Type B pancreatic cell (in vitro differentiated cells): Measurements from ENCODE around the gene LPIN2. TPM values are rescaled to one million over a fixed set of nuclear protein-coding genes. Genes with fewer than 3 reads are reported as not detected.

Experiments
- DNase-seq: peaks from one replicate; pipeline ENCODE4 v3.0.0; 2021; ENCODE audit warnings: mixed read lengths; ENCODE audit not compliant: unreplicated experiment; ENCODE audit errors: extremely low spot score
- H3K27ac Mint-ChIP-seq: 2 replicates; pipeline ENCODE4 v1.8.0; 2021; ENCODE audit warnings: mild to moderate bottlenecking, mixed read lengths
- H3K27me3 Mint-ChIP-seq: 2 replicates; pipeline ENCODE4 v1.8.0; 2021; ENCODE audit warnings: mixed read lengths
- H3K36me3 Mint-ChIP-seq: 2 replicates; pipeline ENCODE4 v1.8.0; 2021; ENCODE audit warnings: mixed read lengths
- H3K4me1 Mint-ChIP-seq: one replicate; pipeline ENCODE4 v1.8.0; 2021; ENCODE audit warnings: mixed read lengths; ENCODE audit not compliant: unreplicated experiment
- H3K4me3 Mint-ChIP-seq: 2 replicates; pipeline ENCODE4 v1.8.0; 2021; ENCODE audit warnings: mild to moderate bottlenecking, mixed read lengths
- H3K9me3 Mint-ChIP-seq: 2 replicates; pipeline ENCODE4 v1.8.0; 2021; ENCODE audit warnings: mixed read lengths
- CTCF ChIP-seq: fragments of 200-600 bp; sonication (generic); conservative IDR thresholded peaks from 2 replicates; pipeline ENCODE4 v1.5.0; 2021; ENCODE audit warnings: antibody characterized with exemption, mild to moderate bottlenecking
- total RNA-seq: library from RNA; stranded (reverse); gene quantifications from 2 replicates; pipeline ENCODE4 v1.2.1, GENCODE V29; 2021; ENCODE audit warnings: low replicate concordance

LPIN2 gene
- total RNA-seq, 1 donor from 2014 or later: 26.8 TPM

GRCh38 chr18:2969695-2970094, 43.2 kb downstream of the LPIN2 start:
- Mint-ChIP-seq H3K36me3 (peaks cover 4% of the 10 kb centered on the region), H3K27me3 (no peaks in the 10 kb centered on the region), H3K4me1 (peaks cover 51% of the 10 kb centered on the region), H3K9me3 (peaks cover 3% of the 10 kb centered on the region), H3K4me3 (no peak overlapping the region), H3K27ac (no peak overlapping the region)
- no peak for TF ChIP-seq CTCF
- DNase-seq: no peak

GRCh38 chr18:2968606-2969005, 44.3 kb downstream of the LPIN2 start:
- H3K36me3 Mint-ChIP-seq: peaks cover 4% of the 10 kb centered on the region
- H3K4me3 Mint-ChIP-seq: no peak overlapping the region
- H3K9me3 Mint-ChIP-seq: peaks cover 3% of the 10 kb centered on the region
- peak overlapping the region; percentile 13 for H3K27ac Mint-ChIP-seq
- no peak for TF ChIP-seq CTCF
- no peak for DNase-seq
- no peaks in the 10 kb centered on the region for H3K27me3 Mint-ChIP-seq
- peaks cover 55% of the 10 kb centered on the region for H3K4me1 Mint-ChIP-seq

DNA sequence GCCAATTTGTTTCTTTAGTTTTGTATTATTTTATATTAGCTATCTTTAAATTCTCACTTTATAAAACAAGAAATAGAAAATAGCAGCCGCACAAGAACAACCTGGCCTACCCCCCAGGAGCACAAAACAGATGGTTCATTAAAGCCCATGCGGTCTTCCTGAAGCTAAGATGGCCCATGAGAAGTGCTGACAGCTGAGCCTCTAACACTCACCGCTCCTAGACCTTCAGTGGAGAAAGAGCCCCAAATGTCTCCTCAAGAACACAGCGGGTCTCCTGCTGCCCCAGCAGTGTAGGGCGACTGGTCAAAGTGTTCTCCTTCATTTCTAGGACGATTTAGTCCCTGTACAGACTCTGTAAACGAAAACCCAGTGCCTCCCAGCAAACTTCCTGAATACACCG, 45.1 kb downstream of the LPIN2 start:
- Mint-ChIP-seq H3K36me3 (peaks cover 4% of the 10 kb centered on the region), H3K27me3 (no peaks in the 10 kb centered on the region), H3K9me3 (peaks cover 3% of the 10 kb centered on the region), H3K4me3 (no peak overlapping the region), H3K4me1 (peaks cover 53% of the 10 kb centered on the region), H3K27ac (no peak overlapping the region)
- no peak for DNase-seq
- no peak for TF ChIP-seq CTCF

DNA sequence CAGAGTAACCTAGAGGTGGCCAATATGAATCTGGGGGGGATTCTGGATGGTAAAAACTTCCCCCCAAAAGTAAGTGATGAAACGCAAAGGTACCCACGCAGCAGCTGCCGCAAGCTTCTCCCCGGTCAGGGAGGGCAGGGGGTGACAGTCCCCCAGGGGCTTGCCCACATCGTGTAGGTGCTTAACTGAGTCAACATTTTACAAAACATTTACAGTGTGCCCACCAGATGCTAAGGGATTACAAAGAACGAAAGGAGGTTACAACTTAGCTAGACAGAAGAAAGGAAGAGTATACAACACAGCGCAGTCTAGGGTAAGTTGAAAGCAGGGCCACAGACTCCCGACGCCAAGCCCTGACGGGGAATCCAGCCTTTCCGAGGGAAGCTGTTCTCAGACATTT, 45.6 kb downstream of the LPIN2 start:
- H3K9me3 Mint-ChIP-seq: peaks cover 3% of the 10 kb centered on the region
- H3K36me3 Mint-ChIP-seq: peaks cover 4% of the 10 kb centered on the region
- no peak overlapping the region for H3K4me3 Mint-ChIP-seq
- H3K4me1 Mint-ChIP-seq: peaks cover 49% of the 10 kb centered on the region
- DNase-seq: no peak
- no peaks in the 10 kb centered on the region for H3K27me3 Mint-ChIP-seq
- no peak for TF ChIP-seq CTCF
- no peak overlapping the region for H3K27ac Mint-ChIP-seq

DNA sequence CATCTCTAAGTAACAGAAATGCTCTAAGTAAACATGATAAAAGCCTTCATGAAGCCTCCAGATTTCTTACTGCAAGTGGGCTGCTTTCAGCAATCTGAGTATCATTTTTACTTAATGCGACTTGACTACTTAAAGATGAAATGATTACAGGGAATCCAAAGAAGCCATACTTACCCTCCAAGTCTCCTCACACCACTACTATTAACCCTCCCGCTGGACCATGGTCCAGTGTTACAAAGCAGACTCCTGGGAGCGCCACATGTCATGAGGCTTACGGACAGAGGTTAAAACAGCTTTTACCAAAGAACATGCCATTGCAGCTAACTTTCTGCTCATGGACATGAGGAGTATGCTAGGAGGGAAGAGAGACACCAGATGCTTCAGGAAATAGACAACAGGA, 46.4 kb downstream of the LPIN2 start:
- no peak for TF ChIP-seq CTCF
- H3K4me3 Mint-ChIP-seq: no peak overlapping the region
- peaks cover 3% of the 10 kb centered on the region for H3K9me3 Mint-ChIP-seq
- peaks cover 4% of the 10 kb centered on the region for H3K36me3 Mint-ChIP-seq
- H3K27ac Mint-ChIP-seq: no peak overlapping the region
- no peaks in the 10 kb centered on the region for H3K27me3 Mint-ChIP-seq
- peaks cover 52% of the 10 kb centered on the region for H3K4me1 Mint-ChIP-seq
- no peak for DNase-seq

- Mint-ChIP-seq H3K4me3 (no peak overlapping the region), H3K27me3 (no peaks in the 10 kb centered on the region), H3K27ac (no peak overlapping the region), H3K36me3 (peaks cover 4% of the 10 kb centered on the region), H3K4me1 (peaks cover 53% of the 10 kb centered on the region), H3K9me3 (peaks cover 2% of the 10 kb centered on the region)
- TF ChIP-seq CTCF: no peak
- no peak for DNase-seq
Measured at GRCh38 chr18:2965797-2966196, 47.1 kb downstream of the LPIN2 start.
